HG03066 (cell line): ENCODE data around the gene MAMLD1.

ENCODE experiments used
- ATAC-seq: cut with Tn5 transposase; IDR thresholded peaks from one replicate; pipeline ENCODE4 v1.9.1; 2021; ENCODE audit warnings: low read depth; ENCODE audit not compliant: unreplicated experiment

The MAMLD1 gene

DNA sequence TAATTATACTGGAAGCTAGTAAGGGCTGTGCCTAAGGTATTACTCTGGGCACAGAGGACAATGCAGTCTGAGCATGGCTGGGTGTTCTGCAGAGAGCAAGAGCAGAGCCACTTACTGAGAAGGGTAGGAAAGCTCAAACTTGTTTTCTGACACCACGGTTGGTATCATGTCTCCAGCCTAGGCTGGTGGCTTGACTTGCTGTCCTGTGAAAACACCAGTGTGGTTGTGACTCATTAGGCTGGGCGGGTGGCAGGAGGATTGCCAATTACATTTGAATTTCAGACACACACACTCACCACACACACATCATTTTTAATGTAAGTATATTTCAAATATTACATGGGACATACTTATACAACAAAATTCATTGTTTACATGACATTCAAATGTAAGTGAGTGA, 185.6 kb downstream of the MAMLD1 start:
- ATAC-seq: no peak

DNA sequence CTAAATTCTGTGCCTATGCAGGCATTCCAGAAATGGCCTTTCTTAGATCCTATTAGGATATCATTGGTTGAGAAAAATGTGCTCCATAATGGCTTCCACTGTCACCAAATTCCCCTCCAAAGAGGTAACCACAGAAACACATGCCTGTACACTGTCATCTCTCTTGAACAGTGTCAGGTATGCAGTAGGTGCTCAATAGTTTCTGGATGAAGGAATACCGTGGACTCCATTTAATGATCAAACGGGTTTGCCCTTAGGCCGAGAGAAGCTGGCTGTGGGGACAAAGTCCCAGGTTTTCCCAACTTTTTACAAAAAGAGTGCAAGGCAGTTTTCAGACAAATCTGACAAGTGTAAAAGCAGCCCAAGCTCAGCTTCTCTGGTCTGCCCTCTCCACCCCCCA, 188.8 kb downstream of the MAMLD1 start:
- ATAC-seq: no peak

DNA sequence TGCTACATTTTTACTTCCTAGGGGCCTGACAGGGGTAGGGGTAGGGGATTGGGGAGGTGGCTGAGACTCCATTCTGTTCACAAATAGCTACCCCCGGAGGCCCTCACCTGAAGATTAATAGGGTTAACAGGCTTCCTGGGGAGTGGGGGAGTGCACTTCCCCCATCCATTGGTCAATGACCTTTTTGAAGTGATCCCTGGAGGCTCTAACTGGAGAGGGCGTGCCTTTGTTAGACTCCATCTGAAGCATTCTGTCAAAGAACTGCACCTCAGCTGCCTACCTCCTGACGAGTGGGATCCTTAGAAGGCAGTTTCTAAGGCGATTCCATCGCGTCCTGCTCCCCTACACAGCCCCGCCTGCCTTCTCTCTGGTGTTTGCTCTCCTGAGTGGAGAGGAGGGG, 195.3 kb downstream of the MAMLD1 start:
- no peak for ATAC-seq
